NCI-H2171 treated with DMSO at 0.1 percent for 48 hours (cell line): ENCODE measurements around the gene ARFGAP3.

Experiments used
- DNase-seq: peaks from one replicate; lab custom pipeline; 2025; lab: John Stamatoyannopoulos, UW

ARFGAP3 gene

DNA sequence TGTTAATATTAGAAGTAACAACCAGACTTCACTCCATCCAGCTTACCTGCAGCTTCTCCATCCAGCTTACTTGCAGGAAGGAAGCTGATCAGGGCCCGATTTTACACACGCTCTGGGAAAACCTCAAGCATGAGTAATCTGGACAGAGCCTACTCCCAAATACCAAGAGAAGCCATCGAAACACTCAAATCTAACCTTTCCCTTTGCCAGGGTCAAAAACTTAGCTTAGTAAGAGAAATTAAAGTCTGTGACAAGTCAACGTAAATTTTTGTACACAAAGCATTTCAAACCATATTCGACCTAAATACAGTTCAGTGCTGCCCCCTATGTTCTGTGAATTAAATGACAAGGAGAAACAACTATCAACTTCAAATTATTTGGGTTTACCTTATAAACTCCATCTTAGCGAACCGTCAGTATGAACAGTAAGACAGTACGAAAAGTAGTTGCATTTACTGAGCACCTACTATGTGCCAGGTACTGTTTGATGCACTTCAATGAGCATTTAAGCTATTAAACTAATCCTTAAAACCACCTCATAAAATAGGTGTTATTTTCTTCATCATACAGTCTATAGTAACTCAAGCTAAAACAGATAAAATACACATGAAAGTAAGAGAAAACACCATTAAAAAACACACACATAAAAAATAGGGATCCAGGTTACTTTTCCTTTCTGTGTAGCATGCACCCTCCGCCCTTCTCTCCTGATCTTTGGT lies 36.9 kb downstream of the ARFGAP3 start:
- peak; percentile 41 for DNase-seq

DNA sequence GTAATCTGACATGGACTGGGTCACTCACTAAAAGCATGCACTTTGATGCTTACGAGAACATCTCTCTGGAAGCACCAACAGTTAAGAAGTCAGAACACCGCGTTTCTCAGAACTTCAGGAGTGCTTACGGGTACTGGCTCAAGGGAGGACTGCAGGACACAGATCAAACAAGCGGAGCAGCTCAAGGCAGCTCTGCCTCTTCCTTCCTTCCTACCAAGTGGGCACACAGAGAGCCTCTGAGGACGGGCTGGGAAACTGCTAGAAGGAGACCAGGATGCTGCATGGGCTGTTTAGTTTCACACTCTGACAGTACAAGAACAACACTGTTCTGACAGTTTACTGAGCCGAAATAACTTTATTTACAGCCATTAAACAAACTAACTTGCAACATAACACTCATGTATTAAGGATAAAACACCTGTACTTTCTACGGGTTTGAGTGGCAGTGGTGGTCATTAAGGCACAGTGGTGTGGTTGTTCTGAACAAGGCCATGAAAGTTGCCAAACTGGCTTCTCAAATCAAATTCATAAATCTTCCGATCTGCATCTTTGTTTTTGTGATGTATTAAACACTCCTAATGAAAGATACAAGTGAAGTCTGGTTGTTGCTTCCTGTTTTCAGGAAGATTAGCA lies 37.5 kb downstream of the ARFGAP3 start:
- DNase-seq = no peak

DNA sequence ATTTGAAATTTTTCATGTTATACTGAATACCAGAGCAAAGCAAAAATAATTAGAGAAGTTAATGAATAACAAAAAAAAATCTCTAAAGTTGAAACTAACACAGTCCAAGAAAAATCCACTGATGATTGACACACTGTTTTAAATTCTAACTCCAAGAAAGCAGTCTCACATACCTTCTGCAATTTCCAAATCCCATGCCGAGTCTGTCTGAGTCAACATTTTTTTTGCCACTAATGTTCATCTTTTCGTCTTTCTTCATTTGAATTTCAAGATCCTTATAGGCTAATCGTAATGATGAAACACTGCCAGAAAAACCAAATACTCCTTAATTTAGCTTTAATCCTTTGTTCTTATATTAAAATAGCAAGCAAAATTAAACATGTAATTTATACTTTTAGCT lies 39.5 kb downstream of the ARFGAP3 start:
- no peak for DNase-seq

DNA sequence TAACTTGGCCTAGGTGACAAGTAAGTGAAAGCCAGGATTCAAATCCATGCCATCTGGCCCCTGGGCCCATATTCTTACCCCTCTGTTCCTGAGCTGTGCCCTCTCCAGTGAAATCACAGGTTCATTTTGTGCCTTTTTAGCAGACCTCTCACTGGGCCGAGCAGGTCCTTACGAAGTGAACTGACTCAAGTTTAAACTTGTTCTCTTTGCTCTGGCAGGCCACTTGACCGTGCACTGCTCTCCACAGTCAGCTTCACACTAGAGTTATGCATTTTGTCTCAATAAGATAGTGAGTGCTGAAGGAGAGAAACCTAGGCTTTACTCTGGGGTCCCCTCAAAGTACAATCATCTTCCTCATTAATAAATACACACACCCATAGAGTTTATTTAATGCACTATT lies 40.7 kb downstream of the ARFGAP3 start:
- no peak for DNase-seq

DNA sequence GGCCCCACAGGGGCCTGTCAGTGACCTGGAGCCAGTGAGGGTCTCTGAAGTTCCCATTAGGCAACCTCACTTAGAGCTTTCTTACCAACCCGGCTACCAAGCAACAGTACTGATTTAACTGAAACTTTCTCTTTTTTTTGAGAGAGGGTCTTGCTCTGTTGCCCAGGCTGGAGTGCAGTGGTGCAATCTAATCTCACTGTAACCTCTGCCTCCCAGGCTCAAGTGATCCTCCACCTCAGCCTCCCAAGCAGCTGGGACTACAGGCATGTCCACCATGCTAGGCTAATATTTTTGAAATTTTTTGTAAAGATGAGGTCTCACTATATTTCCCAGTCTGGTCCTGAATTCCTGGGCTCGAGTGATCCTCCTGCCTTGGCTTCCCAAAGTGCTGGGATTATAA lies 42.5 kb downstream of the ARFGAP3 start:
- no peak for DNase-seq

DNA sequence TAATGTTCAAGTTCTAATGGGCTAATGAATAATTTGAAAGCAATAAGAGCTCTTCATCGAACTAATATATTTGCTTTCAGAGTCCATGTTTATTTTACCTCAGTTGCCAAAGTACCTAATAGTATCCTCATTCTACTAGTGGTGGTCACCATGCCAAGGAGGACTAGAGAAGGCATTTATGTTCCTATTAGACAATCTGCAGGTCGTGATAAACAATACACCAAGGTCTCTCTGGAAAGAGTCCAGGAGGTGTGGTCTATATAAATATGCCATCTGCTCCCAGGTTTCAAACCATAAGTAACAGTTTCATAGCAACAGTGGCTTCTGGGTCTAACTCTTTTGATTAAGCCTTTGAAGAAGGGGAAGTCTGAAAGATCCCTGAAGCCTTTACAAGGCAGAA lies 42.9 kb downstream of the ARFGAP3 start:
- DNase-seq = peak; percentile 94

DNA sequence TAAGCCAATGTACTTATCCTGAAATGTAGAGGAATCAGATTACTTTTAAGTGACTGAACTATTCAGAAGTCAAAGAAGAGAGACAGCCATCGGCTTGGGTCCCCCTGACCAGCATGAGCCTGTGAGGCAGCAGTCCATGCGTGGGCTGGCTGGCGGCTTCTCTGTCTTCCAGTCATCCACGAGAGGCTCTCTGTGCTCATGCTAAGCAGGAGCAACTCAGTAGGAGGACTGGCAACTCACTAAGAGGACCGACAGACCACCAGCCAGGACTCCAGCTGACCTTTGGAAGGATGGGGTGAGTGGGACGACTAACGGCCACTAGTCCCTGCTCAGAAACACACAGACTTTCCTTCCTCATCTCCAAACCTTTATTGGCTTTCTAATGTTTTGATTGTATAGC lies 43.6 kb downstream of the ARFGAP3 start:
- no peak for DNase-seq

- peak; percentile 93 for DNase-seq
Observed at GRCh38 chr22:42811459-42811858, 45.6 kb downstream of the ARFGAP3 start.

DNA sequence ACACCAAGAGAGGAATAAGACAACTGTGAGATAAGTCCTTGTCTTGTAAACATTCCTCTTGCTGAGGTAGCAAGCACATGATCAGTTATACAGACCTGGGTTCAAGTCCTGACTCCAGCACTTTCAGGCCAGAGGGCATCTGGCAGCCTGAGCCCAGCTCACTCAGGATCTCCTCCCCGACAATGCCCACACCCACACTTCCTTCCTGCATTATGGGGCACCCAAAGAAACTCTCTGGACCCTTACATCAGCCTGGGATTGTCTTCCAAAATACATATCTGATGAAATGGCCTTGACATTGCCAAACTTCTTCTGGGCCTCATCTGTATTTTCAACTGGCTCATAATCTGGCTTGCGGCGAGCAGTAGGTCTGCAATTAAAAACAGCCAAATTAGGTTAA lies 48.6 kb downstream of the ARFGAP3 start:
- no peak for DNase-seq

DNA sequence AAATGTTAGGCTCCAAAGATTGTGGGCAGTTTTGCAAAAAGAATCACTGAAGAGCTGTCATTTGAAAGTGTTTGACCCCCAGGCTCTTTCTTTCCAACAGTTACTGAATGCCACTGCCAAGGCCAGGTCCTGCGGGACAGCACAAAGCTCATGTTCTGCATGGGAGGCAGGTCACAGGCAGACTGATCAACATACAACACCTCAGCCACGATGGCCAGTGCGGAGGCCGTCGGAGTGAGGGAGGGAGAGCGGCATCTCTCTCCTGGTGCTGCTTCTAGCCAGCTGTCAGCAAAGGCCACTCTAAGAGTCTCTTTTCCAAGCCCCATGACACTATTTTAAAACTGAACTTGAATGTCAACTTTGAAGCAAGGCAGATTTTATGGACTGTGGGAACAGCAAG lies 49.9 kb downstream of the ARFGAP3 start:
- no peak for DNase-seq

DNA sequence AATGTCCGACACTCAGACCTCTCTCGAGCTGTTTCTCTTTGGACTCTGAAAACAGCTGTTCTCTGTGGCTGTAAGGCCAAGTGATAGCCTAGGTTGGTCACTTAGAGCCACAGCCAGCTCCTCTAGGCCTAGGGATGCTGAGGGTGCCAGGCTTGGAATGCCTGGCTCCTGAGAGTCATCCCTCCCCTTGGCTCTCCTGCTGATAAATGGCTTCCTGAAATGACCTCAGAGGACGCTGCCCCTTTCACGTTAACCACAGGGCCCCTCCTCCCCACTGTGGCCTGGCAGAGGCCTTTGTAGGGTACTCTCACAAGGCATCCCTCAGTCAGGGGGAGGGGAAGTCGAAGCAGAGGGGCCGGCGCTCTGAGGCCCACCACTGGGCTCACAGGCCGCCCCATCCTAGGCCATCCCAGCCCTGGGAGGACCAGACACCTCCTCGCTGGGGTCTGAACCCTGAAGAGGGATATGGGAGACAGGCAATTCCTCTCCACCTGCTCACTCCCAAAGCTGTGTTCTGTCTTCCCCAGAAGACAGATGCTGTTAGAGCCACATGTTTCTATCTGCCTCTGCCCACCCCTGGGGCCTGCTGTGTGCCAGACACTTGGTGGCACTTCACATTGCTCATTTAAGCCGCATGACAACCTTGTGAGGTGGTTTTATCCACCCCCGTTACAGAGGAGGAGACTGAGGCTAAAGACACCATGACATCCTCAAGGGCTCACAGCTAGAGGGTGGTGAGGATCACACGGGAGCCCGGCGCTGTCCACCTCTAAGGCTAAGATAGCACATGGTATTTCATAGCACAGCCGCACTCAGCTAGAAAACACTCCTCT lies 50.9 kb downstream of the ARFGAP3 start:
- DNase-seq = no peak

DNA sequence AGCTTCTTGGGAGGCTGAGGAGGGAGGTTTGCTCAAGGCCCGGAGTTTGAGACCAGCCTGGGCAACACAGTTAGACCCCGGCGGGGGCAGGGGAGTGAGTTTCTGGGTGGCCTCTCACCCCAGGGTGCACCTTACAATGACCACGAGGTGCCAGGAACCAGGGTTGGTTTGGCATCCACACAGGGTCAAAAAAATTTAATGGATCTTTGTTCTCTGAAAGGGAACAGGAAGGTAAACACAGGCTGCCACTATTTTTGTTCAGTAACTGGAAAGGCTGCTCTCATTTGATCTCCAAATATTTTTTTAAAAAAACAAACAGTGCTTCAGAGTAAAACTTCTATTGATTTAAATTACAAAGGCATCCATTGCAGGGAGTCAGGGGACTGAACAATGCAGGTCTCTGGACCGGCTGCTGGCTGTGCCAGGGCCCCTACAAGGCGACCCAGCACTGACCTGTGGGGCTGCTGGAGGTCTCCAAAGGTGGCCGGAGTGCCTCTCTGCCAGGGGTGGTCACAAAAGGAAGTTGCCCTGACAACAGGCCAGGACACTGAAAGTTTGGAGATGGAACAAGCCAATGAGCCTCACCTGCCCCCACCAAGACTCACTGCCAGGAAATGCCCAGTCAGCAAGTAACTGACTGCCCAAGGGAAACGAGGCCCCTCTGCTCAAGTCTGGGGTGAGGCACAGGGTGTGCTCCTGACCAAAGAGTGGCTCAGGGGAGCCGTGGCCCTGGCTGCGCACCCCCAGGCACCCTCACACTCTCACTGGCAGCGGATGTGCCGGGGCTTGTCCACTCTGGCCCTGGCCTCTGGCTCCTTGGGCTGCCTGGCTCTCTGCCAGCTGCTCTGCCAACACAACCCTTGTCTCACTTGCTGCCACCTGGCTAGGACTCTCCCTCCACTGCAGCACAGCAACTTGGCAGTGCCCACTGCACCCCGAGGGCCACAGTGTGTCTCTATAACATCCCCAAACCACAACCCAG lies 51.8 kb downstream of the ARFGAP3 start:
- peak; percentile 62 for DNase-seq

DNA sequence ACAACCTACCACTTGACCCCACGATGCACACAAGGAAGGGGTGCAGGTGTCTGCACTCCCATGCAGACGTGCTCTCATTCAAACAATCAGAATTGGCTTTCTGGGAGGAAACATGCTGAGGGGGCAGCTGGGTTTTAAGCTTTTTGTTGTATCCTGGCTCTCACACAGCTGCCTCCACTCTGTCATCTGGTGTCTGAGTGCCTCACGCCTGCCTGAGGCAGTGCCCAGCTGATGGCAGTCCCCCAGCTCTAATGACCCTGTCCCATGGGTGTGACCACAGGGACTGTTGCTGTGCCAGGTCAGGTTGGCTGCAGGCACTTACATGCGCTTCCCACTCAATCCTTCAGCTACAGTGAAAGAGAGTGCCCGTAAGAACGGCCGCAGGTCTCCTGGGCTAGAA lies 53.7 kb downstream of the ARFGAP3 start:
- DNase-seq = peak; percentile 69

GRCh38 chr22:42801252-42802080 lies 55.6 kb downstream of the ARFGAP3 start:
- DNase-seq = no peak

- DNase-seq = peak; percentile 98
Observed at GRCh38 chr22:42800451-42801251, 56.4 kb downstream of the ARFGAP3 start.

DNA sequence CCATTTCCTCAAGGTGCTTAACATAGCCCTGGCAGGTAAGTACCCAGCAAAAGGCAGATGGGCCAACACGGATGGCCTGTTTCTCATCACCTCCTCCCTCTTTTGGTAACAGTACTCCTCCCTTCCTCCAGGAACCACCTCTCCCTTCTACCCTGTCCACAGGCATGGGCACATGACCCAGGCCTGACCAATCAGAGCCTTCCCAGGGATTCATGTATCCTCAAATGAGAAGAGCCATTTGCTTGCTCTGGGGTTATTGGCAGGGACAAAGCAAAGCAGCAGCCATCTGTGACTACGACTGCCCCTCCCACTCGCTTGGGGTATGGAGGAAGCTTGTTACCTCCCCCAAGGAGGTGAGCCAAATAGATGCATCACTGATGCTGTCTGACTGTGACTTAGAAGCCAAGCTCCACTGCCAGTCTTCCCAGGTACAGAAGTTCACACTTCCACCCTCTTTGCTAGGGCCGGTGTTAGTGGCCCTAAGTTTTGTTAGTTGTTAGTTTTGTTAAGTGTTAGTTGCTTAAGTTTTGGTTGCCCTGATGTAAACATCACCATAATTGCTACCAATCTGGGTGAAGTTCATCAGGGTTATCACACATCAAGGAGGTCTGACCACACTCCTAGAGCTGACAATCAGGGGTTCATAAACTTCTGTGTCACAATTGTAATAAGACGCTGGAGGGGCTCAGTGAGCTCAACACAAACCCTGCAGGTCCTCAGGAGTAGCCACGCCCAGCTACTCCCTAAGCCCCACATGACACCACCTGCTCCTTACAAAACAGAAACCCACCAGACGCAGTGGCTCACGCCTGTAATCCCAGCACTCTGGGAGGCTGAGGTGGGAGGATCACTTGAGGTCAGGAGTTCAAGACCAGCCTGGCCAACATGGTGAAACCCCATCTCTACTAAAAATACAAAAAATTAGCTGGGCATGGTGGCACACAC lies 57.3 kb downstream of the ARFGAP3 start:
- DNase-seq = peak; percentile 95

DNA sequence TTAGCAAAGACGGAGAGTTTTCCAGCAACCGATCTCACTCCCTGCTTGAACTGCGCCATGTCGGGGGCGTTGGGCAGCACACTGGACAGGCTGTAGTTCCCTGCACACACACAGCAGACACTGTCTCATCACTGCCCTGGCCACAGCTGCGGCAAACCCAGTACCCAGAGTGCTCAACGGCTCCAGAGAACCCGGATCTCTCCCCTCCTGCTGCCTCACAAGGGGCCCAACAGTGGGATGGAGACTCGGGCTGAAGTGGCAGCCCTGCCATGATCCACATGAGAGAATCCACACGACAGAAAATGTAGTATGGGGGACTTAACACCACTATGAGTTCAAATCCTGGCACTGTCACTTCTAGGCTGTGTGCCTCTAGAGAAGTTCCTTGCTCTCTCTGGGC lies 58.0 kb downstream of the ARFGAP3 start:
- no peak for DNase-seq

DNA sequence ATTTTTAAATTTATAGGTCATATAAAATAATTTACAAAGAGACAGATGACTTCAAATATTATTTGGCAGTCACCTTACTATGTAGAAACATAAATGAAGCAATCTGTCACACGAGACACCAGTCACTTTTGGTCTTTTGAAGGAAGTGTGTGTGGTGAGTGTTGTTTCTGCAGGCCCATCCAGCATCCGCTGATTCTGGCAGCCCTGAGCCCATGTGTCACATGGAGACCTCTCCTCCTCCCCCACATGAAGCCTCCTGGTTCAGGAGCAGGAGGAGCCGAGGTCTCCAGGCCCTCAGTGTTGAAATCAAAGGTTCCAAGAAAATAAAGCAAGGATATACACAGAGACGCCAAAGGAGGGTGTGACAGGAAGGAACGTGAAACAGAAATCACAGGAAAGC lies 60.1 kb downstream of the ARFGAP3 start:
- DNase-seq = peak; percentile 61

DNA sequence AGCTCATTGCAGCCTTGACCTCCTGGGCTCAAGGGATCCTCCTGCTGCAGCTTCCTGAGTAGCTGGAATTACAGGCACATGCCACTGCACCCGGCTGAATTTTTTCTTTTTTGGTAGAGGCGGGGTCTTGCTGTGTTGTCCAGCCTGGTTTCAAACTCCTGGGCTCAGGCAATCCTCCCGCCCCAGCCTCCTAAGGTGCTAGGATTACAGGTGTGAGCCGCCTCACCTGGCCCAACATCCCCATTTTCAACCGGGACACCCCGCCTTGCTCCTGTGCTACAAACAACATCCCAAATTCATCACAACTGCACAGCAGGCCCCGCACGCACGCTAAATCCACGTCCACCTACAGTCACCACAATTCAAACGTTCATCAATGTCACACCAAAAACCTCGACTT lies 61.0 kb downstream of the ARFGAP3 start:
- no peak for DNase-seq
